ENCODE measurements around the gene TDRD10. TPM values are rescaled to one million over a fixed set of nuclear protein-coding genes. Genes with fewer than 3 reads are reported as not detected.

TDRD10 gene
- total RNA-seq, 1 donor from 2014 or later: not detected

- Histone ChIP-seq H3K4me1 (ENCODE audit: insufficient read depth, low read length) (no peaks in the 10 kb centered on the region), H3K79me2 (ENCODE audit: insufficient read depth, low read length) (no peaks in the 10 kb centered on the region), H4K20me1 (ENCODE audit: insufficient read depth, low read length) (peaks cover 17% of the 10 kb centered on the region), H3K9ac (ENCODE audit: low read length) (no peak overlapping the region), H3K4me3 (ENCODE audit: insufficient read depth, low read depth, low read length) (no peak overlapping the region), H3K9me3 (ENCODE audit: insufficient read depth, low read depth, low read length) (no peaks in the 10 kb centered on the region), H3K27ac (ENCODE audit: low read depth, low read length) (no peak overlapping the region), H2AFZ (ENCODE audit: low read depth, low read length) (no peak overlapping the region), H3K4me2 (ENCODE audit: low read length) (no peak overlapping the region), H3K36me3 (ENCODE audit: insufficient read depth, low read length) (no peaks in the 10 kb centered on the region), H3K27me3 (ENCODE audit: insufficient read depth, low read length) (peaks cover 14% of the 10 kb centered on the region)
- DNase-seq (ENCODE audit: low read depth) (no peak), FAIRE-seq (no peak)
- no peak overlapping the region for H3K4me3 Mint-ChIP-seq (ENCODE audit: unreplicated experiment)
- H3K27me3 Mint-ChIP-seq (ENCODE audit: low read depth, unreplicated experiment): peaks cover 28% of the 10 kb centered on the region
- peak overlapping the region; percentile 0 for H3K27ac Mint-ChIP-seq (ENCODE audit: unreplicated experiment)
- peaks cover 13% of the 10 kb centered on the region for H3K36me3 Mint-ChIP-seq (ENCODE audit: low read depth, unreplicated experiment)
- no peaks in the 10 kb centered on the region for H3K9me3 Mint-ChIP-seq (ENCODE audit: unreplicated experiment)
- H3K4me1 Mint-ChIP-seq (ENCODE audit: low read depth, unreplicated experiment): peaks cover 13% of the 10 kb centered on the region
- TF ChIP-seq CTCF (IDR thresholded peaks at IDR 0.05; ENCODE audit: insufficient read depth, low read depth, low read length) (no peak), EZH2 (IDR thresholded peaks at IDR 0.05; ENCODE audit: insufficient read depth, low read length) (no peak)
These were observed 70.6 kb downstream of the TDRD10 start for GRCh38 chr1:154572468-154573167.

- Mint-ChIP-seq H3K27me3 (ENCODE audit: low read depth, unreplicated experiment) (peaks cover 28% of the 10 kb centered on the region), H3K27ac (ENCODE audit: unreplicated experiment) (peak overlapping the region; percentile 0), H3K9me3 (ENCODE audit: unreplicated experiment) (no peaks in the 10 kb centered on the region), H3K4me1 (ENCODE audit: low read depth, unreplicated experiment) (peaks cover 10% of the 10 kb centered on the region), H3K4me3 (ENCODE audit: unreplicated experiment) (no peak overlapping the region), H3K36me3 (ENCODE audit: low read depth, unreplicated experiment) (peaks cover 16% of the 10 kb centered on the region)
- Histone ChIP-seq H3K4me1 (ENCODE audit: insufficient read depth, low read length) (no peaks in the 10 kb centered on the region), H3K4me2 (ENCODE audit: low read length) (no peak overlapping the region), H3K27ac (ENCODE audit: low read depth, low read length) (no peak overlapping the region), H3K27me3 (ENCODE audit: insufficient read depth, low read length) (peaks cover 14% of the 10 kb centered on the region), H3K79me2 (ENCODE audit: insufficient read depth, low read length) (no peaks in the 10 kb centered on the region), H3K9ac (ENCODE audit: low read length) (no peak overlapping the region), H2AFZ (ENCODE audit: low read depth, low read length) (no peak overlapping the region), H4K20me1 (ENCODE audit: insufficient read depth, low read length) (peaks cover 17% of the 10 kb centered on the region), H3K9me3 (ENCODE audit: insufficient read depth, low read depth, low read length) (no peaks in the 10 kb centered on the region), H3K4me3 (ENCODE audit: insufficient read depth, low read depth, low read length) (no peak overlapping the region), H3K36me3 (ENCODE audit: insufficient read depth, low read length) (peaks cover under 1% of the 10 kb centered on the region)
- DNase-seq (ENCODE audit: low read depth) (no peak), FAIRE-seq (no peak)
- TF ChIP-seq CTCF (IDR thresholded peaks at IDR 0.05; ENCODE audit: insufficient read depth, low read depth, low read length) (no peak), EZH2 (IDR thresholded peaks at IDR 0.05; ENCODE audit: insufficient read depth, low read length) (no peak)
These were observed 71.1 kb downstream of the TDRD10 start for GRCh38 chr1:154573168-154573510.

- no peak overlapping the region for H3K4me3 ChIP-seq (ENCODE audit: insufficient read depth, low read depth, low read length)
- peaks cover 31% of the 10 kb centered on the region for H3K36me3 Mint-ChIP-seq (ENCODE audit: low read depth, unreplicated experiment)
- H3K27me3 Mint-ChIP-seq (ENCODE audit: low read depth, unreplicated experiment): peaks cover 17% of the 10 kb centered on the region
- no peak overlapping the region for H3K27ac ChIP-seq (ENCODE audit: low read depth, low read length)
- H3K4me2 ChIP-seq (ENCODE audit: low read length): no peak overlapping the region
- DNase-seq (ENCODE audit: low read depth): no peak
- TF ChIP-seq EZH2 (IDR thresholded peaks at IDR 0.05; ENCODE audit: insufficient read depth, low read length) (no peak), CTCF (IDR thresholded peaks at IDR 0.05; ENCODE audit: insufficient read depth, low read depth, low read length) (no peak)
- no peak overlapping the region for H3K4me3 Mint-ChIP-seq (ENCODE audit: unreplicated experiment)
- no peaks in the 10 kb centered on the region for H3K4me1 ChIP-seq (ENCODE audit: insufficient read depth, low read length)
- no peaks in the 10 kb centered on the region for H3K9me3 Mint-ChIP-seq (ENCODE audit: unreplicated experiment)
- H3K36me3 ChIP-seq (ENCODE audit: insufficient read depth, low read length): peaks cover 13% of the 10 kb centered on the region
- H3K9me3 ChIP-seq (ENCODE audit: insufficient read depth, low read depth, low read length): no peaks in the 10 kb centered on the region
- peaks cover 10% of the 10 kb centered on the region for H3K27me3 ChIP-seq (ENCODE audit: insufficient read depth, low read length)
- H4K20me1 ChIP-seq (ENCODE audit: insufficient read depth, low read length): peaks cover 25% of the 10 kb centered on the region
- FAIRE-seq: no peak
- H3K79me2 ChIP-seq (ENCODE audit: insufficient read depth, low read length): no peaks in the 10 kb centered on the region
- H3K4me1 Mint-ChIP-seq (ENCODE audit: low read depth, unreplicated experiment): peaks cover 10% of the 10 kb centered on the region
- peak overlapping the region; percentile 3 for H3K27ac Mint-ChIP-seq (ENCODE audit: unreplicated experiment)
- no peak overlapping the region for H2AFZ ChIP-seq (ENCODE audit: low read depth, low read length)
- no peak overlapping the region for H3K9ac ChIP-seq (ENCODE audit: low read length)
These were observed 72.7 kb downstream of the TDRD10 start for GRCh38 chr1:154574716-154575115.

Data from astrocyte (in vitro differentiated cells and primary cell).